Heart right ventricle (tissue), 16 donors: ENCODE measurements around the gene HOXA2. TPM values are rescaled to one million over a fixed set of nuclear protein-coding genes. Genes with fewer than 3 reads are reported as not detected.

Experiments
- ATAC-seq, 8 donors: fragments of 200-7000 bp; cut with Tn5 transposase; one replicate each; pipeline ENCODE4 v1.9.1; 2020; ENCODE audit warnings: mild to moderate bottlenecking in 8 of 8, moderate library complexity in 8 of 8, moderate number of reproducible peaks in 1 of 8
- DNase-seq, 2 donors: peaks; one replicate each; pipeline ENCODE4 v3.0.0-alpha.2; 2020
- H3K27ac ChIP-seq, 10 donors: fragments of 200-600 bp; sonication (generic) in 2 of 10; one replicate each; pipeline versions ENCODE4 v1.5.0 to v1.8.0; 2020 to 2022; ENCODE audit warnings: mild to moderate bottlenecking in 3 of 10
- H3K27me3 ChIP-seq, 7 donors: fragments of 200-600 bp; one replicate each; pipeline ENCODE4 v1.8.0; 2021 to 2022; ENCODE audit warnings: mild to moderate bottlenecking in 2 of 7
- H3K36me3 ChIP-seq, 9 donors: fragments of 200-600 bp; sonication (generic) in 1 of 9; one replicate each; pipeline versions ENCODE4 v1.5.0 to v1.8.0; 2020 to 2022; ENCODE audit warnings: mild to moderate bottlenecking in 2 of 9
- H3K4me1 ChIP-seq, 9 donors: fragments of 200-600 bp; sonication (generic) in 1 of 9; one replicate each; pipeline versions ENCODE4 v1.5.0 to v1.8.0; 2020 to 2022; ENCODE audit warnings: mild to moderate bottlenecking in 4 of 9
- H3K4me3 ChIP-seq, 10 donors: fragments of 200-600 bp; sonication (generic) in 2 of 10; one replicate each; pipeline versions ENCODE4 v1.5.0 to v1.8.0; 2020 to 2022; ENCODE audit warnings: mild to moderate bottlenecking in 7 of 10, moderate library complexity in 2 of 10
- H3K9me3 ChIP-seq, 11 donors: fragments of 200-600 bp in 10 of 11; sonication (generic) in 2 of 11; one replicate each; pipeline versions ENCODE4 v1.5.0 to v1.8.0; 2013 to 2022; ENCODE audit warnings: mild to moderate bottlenecking in 2 of 11, control low read depth in 1 of 11, moderate library complexity in 1 of 11
- CTCF ChIP-seq, 9 donors: fragments of 200-600 bp; sonication (generic) in 2 of 9; IDR thresholded peaks; one replicate each; pipeline versions ENCODE4 v1.5.0 to v1.8.0; 2021 to 2022; ENCODE audit warnings: antibody characterized with exemption in 9 of 9, mild to moderate bottlenecking in 5 of 9, moderate library complexity in 1 of 9
- WGBS, 2 donors: extraction: QIAGEN DNeasy Blood & Tissue Kit; methylation state at CpG; one replicate each; pipeline ENCODE4 v1.1.7; 2013; ENCODE audit warnings: inconsistent platforms in 1 of 2; 5-methylcytosine and 5-hydroxymethylcytosine counted together
- intact Hi-C, 10 donors: fragments of 100-400 bp; cut with DNase I; formaldehyde crosslinking; loops; one replicate each; pipeline versions ENCODE4 v1.11.1 to v1.14.2; 2022
- long read RNA-seq, 3 donors: library from polyadenylated mRNA; unstranded; transcript quantifications; one replicate each; pipeline ENCODE4 v2.0.0, GENCODE V29; 2020 to 2021
- polyA plus RNA-seq, 2 donors: library from polyadenylated mRNA; stranded (reverse); fragments of 200-250 nt; gene quantifications; one replicate each; pipeline ENCODE4 v1.2.3, GENCODE V29; 2013
- total RNA-seq, 10 donors: library from RNA; stranded (reverse); fragmentation: NEBNext Ultra II Directional in 3 of 10; extraction: Animal tissue kit (Norgen Biotek cat#: 25700) in 3 of 10; gene quantifications; one replicate each; pipeline versions ENCODE4 v1.2.1 to v1.2.4, GENCODE V29; 2021 to 2023
- donor health status: Arrhythmogenic right ventricular cardiomyopathy.
- donor health status: ischemic (EF 13 %, LVEDD 7.1; RV severe dilation, severe dysfunction).
- donor health status: healthy with polysubstance abuse.
- donor health status: DM: no; HTN: yes; CAD: no.
- donor health status: DM: no; HTN: no; CAD: no.
- donor health status: ischemic (EF 25% LVEDD 6.9; RV normal size, moderate dysfunction).
- donor health status: ischemic (EF 25% LVEDD 5.7; RV mildly dilated, moderate dysfunction).
- donor health status: healthy.
- donor health status: DM: yes; HTN: yes; CAD: no.
- donor health status: Ischemic cardiomyopathy.
- donor health status: ischemic (EF 35%, LVEDD 5.7; RV mildly dilated, moderate dysfunction).
- donor health status: nonischemic (EF 11% LVEDD 7.7; RV severe dilation, severe dysfunction).
- donor health status: DM: yes; HTN: yes; CAD: no.
- donor health status: PGD.
- donor health status: ischemic (EF 29% LVEDD 5.4; RV normal size, mild dysfunction).
- donor health status: nonischemic (EF 23%, LVEDD 6.1; RV moderate dilation, normal function).

HOXA2 gene
- total RNA-seq (under 1 TPM in 2 of 10 donors, not detected in 8; 0.15 to 0.23 TPM), polyA plus RNA-seq (under 1 TPM; 0.10 to 0.22 TPM)
- long read RNA-seq, donor 1 = 0 reads
- long read RNA-seq, donor 2 = 0 reads
- long read RNA-seq, donor 3 = 0 reads

DNA sequence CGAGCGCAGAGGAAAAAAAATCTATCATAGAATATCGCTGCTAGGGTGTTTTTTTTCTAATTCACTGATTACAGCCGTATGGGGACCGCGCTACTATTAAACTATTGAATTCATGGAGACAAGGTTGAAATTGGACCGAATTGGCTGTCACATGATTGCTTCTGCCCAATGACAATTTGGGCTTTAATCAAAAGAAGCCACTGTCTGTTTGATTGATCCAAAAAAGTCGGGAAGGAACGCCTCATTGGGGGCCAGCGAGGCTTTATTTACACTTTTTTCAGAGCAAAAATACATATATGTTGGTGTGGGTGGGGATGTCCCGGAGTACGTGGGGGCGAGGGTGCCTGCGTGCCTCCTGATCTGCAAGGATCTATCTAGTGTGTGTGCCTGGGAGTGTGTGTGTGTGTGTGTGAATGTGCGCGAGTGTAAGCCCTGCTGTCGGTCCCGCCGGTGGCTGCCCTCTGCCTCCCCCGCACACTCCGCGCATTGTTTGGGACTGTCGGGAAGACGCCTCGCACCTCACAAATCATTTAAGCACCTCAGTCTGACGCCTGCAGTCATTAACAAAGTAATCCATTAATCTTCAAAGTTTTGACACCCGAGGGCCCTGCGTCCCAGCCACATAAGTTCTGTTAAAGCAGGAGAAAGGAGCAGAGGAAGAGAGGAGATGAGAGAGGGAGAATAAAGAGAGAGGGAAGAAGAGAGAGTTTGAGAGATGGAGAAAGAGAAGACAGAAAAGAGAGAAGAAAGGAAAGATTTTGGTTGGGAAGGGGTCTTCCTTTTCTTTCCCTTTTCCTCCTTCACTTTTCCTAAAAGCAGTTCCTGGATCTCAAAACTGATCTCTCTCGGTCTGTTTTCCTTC, at the start of gene HOXA2:
TSS of gene HOXA2 (minus strand) at position 103 of the 862 bp plus-strand sequence. CDS start 183 bp downstream, outside the sequence.
- Histone ChIP-seq H3K27me3 (peaks cover 34 to 100% (median 100%) of the 10 kb centered on the region in 7 donors), H3K27ac (peak within 1 kb of the TSS in 4 of 10 donors; percentile 31 to 64 (median 46)), H3K4me1 (peaks cover 0 to 56% (median 15%) of the 10 kb centered on the region in 9 donors), H3K36me3 (no peaks in the 10 kb centered on the region), H3K9me3 (no peaks in the 10 kb centered on the region), H3K4me3 (peak within 1 kb of the TSS in 5 of 10 donors; percentile 13 to 40 (median 26))
- 3 to 6% methylated on average over 29 of the region's 29 CpGs for WGBS, 2 donors
- ATAC-seq = peak in 2 of 8 donors; percentile 19 to 38
- no peak for TF ChIP-seq CTCF (IDR thresholded peaks at IDR 0.05)
- intact Hi-C loops = no loop called here
- DNase-seq = no peak

- H3K4me1 ChIP-seq = peaks cover 0 to 65% (median 37%) of the 10 kb centered on the region in 9 donors
- DNase-seq = no peak
Observed at GRCh38 chr7:27151341-27151930, 49.0 kb upstream of the HOXA2 start.

DNA sequence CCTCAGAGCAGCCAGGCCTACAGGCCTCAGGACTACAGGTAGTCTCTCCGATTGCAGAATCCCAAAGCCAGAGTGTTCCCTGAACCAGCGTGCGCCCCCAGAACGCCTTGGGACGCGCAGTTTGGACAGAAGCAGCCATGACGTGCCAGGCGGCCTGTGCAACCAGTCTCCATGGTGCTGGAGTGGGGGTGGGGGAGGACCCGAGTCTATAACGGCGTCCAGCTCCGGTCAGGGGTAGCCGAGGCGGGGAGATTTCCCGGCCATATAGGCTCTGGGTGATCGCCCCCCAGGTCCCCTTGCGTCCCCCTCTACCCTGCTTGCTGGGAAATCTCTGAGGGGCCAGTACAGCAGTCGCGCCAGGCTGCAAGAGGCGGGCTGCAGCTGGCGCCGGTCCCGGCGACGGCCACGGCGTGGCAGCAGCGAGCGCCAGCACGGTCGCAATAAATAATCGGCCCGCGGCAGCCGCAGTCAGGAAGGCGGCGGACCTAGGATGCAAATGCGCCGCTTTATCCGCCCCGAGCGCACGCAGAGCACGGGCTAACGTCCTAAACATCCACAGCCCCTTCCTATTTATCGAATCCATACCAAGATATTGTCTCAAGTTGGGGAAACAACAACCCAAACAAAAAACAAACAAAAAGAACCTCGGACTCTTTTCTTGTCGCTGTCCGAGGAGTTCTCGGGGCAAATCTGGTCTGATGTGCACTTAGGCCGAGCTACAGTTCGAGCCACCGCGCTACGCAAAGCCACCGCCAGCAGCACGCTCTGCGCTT, 48.3 kb upstream of the HOXA2 start:
- Histone ChIP-seq H3K4me1 (peaks cover 0 to 58% (median 31%) of the 10 kb centered on the region in 9 donors), H3K27ac (no peak overlapping the region), H3K9me3 (no peaks in the 10 kb centered on the region), H3K4me3 (peak overlapping the region in 9 of 10 donors; percentile 16 to 47 (median 30)), H3K36me3 (no peaks in the 10 kb centered on the region), H3K27me3 (peaks cover 63 to 100% (median 100%) of the 10 kb centered on the region in 7 donors)
- TF ChIP-seq CTCF (IDR thresholded peaks at IDR 0.05) = peak; percentile 60 to 87 (median 80)
- WGBS, 2 donors = 1 to 2% methylated on average over 58 of the region's 58 CpGs
- intact Hi-C loops = loop anchor here in 4 of 10 donors (10.0 kb wide), 4 partner anchors 296 to 1296 kb away; no protein-coding TSS in a partner anchor
- ATAC-seq (peak; percentile 62 to 85 (median 78)), DNase-seq (peak in 1 of 2 donors; percentile 66)

More at GRCh38 chr7:27151341-27151930, 49.0 kb upstream of the HOXA2 start:
- TF ChIP-seq CTCF (IDR thresholded peaks at IDR 0.05) = no peak
- ATAC-seq = no peak
- no peak overlapping the region for H3K27ac ChIP-seq
- H3K4me3 ChIP-seq = peak overlapping the region in 9 of 10 donors; percentile 16 to 47 (median 30)
- intact Hi-C loops = loop anchor here in 4 of 10 donors (10.0 kb wide), 4 partner anchors 297 to 1297 kb away; no protein-coding TSS in a partner anchor
- H3K9me3 ChIP-seq = no peaks in the 10 kb centered on the region
- peaks cover 68 to 100% (median 100%) of the 10 kb centered on the region in 7 donors for H3K27me3 ChIP-seq
- 1 to 6% methylated on average over 27 of the region's 27 CpGs for WGBS, 2 donors
- peaks cover 0 to 5% (median 0%) of the 10 kb centered on the region in 9 donors for H3K36me3 ChIP-seq
